GM08714 (cell line): ENCODE measurements around the gene UVRAG.

Source experiments
- H3K4me3 ChIP-seq: fragments of 200-500 bp; sonication (Bioruptor generic); 2 replicates; pipeline ENCODE4 v1.5.1; 2014; ENCODE audit warnings: mild to moderate bottlenecking, low read length, inconsistent platforms
- ZNF274 ChIP-seq: IDR thresholded peaks from 2 replicates; pipeline ENCODE4 v1.6.1; 2012; ENCODE audit warnings: mild to moderate bottlenecking, low read depth, low read length

UVRAG gene

DNA sequence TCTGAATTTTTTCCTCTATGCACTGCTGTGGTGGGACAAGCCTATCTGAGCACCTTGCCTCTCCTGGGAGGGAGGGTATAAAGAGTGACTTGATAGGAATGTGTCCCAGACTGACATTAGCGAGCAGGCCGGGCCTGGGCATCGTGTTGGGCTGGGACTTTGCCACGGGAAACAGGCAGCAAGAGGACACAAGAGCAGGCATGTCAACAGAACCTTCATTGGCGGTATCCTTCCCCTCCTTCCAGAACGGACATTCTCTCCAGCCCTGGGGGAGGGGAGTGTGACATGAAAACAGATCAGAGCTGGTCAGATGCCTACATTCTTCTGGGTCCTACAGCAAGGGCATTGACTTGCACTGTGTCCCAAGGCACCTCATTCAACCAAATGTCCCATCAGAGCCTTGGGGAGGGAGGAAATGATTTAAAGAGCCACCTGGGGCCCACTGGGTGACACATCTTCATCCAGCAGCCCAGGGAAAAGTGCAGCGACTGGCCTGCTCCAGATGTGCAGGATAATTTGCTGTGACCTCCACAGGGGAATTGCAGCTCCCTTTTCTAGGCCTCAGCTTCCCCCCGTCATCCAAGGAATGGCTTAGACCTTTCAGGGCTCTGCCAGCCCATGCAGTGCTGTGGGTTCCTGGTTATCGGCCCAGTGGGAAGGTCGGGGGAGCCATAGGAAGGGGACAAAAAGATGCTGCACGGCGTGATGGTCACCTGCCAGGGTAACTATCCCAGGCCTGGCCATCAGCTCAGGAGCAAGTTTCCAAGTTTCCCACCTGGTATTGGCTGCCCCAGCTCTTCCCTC lies 21.8 kb upstream of the UVRAG start:
- no peak overlapping the region for H3K4me3 ChIP-seq
- no peak for TF ChIP-seq ZNF274

DNA sequence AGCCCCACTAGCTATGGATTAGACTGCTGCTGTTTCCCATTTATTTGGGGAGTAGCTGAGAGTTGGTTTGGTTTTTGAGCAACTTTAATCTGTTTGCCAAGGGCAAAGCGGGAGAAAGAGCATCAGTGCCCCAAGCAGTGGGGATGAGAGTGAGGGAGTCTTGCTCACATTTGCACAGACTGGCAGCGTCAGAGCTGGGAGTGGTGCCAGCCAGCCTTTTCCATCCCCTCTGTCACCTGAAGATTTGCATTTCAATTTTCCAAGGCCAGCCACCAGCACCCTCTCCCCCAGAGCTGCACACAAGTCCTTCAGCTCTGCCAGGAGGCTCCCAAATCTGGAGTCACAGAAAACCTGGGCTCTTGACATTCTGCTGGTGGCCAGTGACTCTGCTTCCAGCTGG lies 21.0 kb upstream of the UVRAG start:
- no peak overlapping the region for H3K4me3 ChIP-seq
- no peak for TF ChIP-seq ZNF274

DNA sequence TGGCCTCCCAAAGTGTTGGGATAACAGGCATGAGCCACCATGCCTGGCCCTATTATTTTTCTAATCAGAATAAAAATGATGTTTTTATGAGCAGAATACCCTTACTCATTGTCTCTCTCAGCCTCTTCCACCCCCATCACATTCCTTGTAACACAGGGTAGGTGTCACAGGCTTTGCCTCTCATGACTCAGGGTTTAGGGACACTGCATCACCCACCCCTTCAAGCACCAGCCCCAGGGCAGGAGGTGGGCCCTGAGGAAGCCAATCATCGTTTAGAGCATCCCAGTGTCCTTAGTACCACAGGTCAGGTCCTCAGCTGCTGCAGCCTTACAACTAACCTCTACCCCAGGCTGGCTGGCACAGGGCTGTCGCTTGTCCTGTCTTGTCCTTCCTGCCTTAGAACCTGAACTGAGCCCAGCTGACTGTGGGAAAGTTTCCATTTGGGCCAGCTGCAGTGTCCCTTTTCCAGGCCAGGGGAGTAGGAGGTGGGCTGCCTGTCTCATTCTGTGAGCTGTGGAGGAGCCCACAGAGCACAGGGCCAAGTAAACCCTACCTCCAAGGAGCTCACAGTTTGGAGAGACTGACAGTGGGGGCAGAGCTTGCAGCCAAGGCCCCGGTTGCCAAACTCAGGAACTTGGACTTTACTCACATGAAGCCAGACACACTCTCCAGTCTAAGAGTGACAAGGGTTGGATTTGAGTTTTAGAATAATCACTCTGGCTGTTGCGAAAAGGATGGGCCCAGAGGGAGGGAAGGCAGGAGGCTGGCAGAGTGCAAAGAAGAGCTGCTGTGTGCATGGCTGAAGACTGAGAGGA lies 19.5 kb upstream of the UVRAG start:
- TF ChIP-seq ZNF274, result no peak
- no peak overlapping the region for H3K4me3 ChIP-seq

DNA sequence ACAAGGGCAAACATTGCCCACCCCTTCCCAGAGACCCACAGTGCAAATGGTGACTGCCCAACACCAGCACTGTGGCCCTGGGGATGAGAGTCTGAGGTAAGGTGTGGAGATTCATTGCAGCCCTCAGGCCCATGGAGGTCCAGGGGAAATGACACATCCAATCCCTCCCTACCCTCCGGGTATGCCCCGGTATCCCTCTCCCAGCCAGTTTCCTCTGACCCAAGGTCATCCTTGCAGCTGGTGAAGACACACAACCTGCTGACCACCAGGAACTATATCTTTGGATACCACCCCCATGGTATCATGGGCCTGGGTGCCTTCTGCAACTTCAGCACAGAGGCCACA lies 18.9 kb upstream of the UVRAG start:
- no peak for TF ChIP-seq ZNF274
- H3K4me3 ChIP-seq, result no peak overlapping the region

DNA sequence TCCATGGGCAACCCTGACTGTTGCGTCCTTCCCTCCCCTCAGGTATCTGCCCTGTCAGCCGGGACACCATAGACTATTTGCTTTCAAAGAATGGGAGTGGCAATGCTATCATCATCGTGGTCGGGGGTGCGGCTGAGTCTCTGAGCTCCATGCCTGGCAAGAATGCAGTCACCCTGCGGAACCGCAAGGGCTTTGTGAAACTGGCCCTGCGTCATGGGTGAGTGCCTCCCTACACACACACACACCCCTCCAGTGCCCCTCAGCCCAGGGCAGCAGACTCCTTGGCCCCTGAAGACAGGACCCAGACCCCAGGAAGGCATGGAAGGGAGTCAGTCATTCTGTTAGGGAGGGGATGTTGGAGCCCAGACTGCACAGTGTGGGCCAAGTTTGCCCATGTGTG lies 17.9 kb upstream of the UVRAG start:
- no peak overlapping the region for H3K4me3 ChIP-seq
- TF ChIP-seq ZNF274, result no peak

DNA sequence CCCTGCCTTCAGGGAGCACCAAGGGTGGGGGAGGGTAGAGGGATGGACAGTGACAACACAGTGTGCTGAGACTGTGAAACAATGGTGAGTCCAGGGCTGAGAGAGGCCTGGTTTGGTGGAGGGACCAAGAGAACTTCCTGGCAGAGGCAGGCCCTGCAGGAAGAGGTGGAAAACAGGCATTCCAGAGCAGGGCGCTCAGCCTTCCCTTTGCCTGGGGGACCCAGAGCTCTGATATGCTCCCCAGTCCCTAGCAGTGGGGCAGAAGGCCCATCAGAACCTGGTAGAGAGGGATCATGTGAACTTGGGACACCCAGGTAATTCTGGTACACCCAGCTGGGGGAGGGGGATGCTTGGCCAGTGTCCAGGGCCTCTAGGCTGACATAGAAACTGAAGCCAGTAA lies 17.2 kb upstream of the UVRAG start:
- no peak for TF ChIP-seq ZNF274
- no peak overlapping the region for H3K4me3 ChIP-seq

DNA sequence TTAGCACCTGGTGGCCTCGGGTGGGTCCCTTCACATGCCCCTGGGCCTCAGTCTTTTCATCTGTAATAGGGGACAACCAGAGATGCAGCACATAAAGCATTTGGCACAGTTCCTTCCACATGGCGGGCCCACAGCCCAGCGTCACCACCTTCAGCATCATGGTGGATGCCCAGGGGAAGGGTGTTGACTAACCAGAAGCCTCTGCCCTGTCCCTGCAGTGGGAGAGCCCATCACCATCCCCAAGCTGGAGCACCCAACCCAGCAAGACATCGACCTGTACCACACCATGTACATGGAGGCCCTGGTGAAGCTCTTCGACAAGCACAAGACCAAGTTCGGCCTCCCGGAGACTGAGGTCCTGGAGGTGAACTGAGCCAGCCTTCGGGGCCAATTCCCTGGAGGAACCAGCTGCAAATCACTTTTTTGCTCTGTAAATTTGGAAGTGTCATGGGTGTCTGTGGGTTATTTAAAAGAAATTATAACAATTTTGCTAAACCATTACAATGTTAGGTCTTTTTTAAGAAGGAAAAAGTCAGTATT lies 14.8 kb upstream of the UVRAG start:
- TF ChIP-seq ZNF274, result no peak
- no peak overlapping the region for H3K4me3 ChIP-seq

DNA sequence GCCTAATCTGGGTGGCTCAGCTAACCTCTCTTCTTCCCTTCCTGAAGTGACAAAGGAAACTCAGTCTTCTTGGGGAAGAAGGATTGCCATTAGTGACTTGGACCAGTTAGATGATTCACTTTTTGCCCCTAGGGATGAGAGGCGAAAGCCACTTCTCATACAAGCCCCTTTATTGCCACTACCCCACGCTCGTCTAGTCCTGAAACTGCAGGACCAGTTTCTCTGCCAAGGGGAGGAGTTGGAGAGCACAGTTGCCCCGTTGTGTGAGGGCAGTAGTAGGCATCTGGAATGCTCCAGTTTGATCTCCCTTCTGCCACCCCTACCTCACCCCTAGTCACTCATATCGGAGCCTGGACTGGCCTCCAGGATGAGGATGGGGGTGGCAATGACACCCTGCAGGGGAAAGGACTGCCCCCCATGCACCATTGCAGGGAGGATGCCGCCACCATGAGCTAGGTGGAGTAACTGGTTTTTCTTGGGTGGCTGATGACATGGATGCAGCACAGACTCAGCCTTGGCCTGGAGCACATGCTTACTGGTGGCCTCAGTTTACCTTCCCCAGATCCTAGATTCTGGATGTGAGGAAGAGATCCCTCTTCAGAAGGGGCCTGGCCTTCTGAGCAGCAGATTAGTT lies 14.2 kb upstream of the UVRAG start:
- no peak for TF ChIP-seq ZNF274
- H3K4me3 ChIP-seq, result no peak overlapping the region

DNA sequence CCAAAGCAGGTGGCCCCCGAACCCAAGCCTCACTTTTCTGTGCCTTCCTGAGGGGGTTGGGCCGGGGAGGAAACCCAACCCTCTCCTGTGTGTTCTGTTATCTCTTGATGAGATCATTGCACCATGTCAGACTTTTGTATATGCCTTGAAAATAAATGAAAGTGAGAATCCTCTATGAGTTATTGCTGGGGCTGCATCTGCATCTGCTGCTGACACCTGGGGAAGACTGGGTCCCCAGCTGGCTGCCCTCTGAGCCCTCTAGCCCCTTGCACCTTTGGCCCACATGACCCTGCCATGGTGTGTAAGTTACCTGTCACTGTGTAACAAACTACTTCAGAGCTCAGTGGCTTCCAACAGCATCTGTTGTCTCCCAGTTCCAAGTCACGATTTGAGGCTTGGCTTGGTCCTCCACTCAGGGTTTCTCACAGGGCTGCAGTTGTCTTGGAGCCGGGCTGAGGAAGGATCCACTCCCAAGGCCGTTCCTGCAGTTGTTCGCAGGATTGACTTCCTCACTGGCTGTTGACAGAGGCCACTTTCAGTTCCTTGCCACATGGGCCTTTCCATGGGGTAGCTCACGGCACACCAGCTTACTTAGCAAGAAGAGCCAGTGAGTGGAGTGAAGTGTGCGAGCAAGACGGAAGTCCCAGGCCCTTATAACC lies 13.5 kb upstream of the UVRAG start:
- no peak for TF ChIP-seq ZNF274
- H3K4me3 ChIP-seq, result no peak overlapping the region

DNA sequence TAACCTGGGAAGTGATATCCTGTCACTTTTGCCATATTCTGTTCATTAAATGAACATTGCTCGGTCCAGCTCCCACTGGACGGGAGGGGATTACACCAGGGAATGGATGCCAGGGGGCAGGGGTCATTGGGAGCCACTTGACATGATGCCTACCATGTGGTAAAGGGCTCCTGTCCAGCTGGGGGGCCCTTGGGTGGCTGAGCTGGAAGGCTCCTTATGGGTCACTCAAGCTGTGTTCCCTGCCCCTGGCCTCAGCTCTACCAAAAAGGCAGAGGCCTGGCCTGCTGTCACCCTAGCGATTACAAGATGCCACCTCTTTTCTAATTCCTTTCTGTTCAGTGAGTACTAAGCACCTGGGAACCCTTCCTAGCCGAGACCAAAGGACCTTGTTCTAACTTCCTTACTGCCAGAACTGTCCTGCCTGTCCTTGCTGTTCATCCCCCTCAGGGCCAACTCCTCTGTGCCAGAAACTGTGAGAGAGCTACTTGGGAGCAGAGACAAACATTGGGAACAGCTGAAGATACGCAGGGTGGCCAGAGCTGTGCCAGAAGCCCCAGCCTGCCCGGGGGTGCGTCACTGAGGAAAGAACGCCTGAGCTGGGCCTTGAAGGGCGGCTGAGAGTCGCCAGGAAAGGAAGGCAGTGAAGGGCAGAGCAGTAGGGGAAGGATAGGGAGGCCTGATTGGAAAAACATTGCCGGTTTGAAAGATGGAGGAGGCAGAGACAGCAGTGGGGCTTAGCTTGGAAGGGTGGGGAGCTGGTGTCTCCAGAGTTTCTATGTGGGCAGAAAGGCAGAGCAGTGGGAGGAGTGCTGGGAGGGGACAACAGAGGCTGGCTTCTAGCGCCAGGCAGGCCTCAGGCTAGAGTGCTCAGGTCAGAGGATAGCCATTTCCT lies 12.7 kb upstream of the UVRAG start:
- no peak for TF ChIP-seq ZNF274

DNA sequence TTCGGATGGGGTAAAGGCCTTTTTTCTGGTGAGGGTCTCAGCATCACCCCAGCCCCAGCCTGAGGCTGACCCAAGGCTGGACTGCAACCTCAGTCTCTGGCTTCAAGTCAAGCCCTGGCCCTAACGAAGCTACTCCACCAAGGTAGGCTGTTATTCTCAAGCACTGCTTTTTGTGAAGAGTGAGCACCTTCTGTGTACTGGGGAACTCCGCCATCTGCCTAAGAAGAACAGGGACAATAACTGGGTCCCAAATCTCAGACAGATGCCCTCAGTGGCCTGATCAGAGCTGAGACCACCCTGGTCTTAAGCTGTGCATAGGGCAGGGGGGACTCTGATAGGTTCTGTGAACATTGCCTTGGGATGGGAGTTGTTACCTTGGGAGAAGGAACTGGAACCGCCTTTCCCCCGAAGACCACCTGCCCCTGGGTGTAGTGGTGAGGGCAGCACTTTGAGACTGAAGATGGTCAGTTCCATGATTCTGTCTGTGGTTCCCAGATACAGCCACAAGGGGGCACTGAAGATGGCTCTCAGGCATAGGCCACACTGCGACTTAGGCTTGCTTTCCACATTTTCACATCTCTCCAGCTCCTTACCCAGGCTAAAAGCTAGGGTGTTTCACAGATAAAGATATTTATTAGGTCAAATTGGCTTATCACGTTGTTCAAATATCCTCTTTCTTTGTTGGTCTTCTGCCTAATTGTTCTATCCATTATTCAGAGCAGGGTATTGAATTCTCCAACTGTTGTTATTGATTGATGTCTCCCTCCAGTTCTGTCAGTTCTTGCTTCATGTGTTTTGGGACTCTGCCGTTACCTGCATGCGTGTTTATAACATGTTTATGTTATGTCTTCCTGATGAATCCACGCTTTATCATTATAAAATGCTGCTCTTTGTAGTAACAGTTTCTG lies 11.8 kb upstream of the UVRAG start:
- no peak overlapping the region for H3K4me3 ChIP-seq
- no peak for TF ChIP-seq ZNF274

More for the DNA sequence above, 12.7 kb upstream of the UVRAG start:
- H3K4me3 ChIP-seq, result no peak overlapping the region

DNA sequence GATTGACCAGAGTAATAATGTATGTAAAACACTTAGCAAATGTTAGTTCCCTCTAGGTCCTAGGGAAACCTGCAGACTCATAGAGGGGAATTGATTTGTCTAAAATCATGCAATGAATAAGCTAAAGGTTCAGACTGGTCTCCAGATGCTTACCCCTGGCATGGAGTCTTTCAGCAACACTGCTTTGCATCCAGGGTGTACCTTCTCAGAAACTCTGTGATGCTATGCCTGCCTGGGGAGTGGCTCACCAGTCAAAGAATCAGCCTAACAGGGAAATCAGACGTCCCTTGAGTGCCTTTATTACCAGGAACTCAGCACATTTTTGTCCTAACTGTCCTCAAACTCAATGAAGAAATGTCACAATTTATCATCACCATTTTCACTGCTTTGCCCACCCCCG lies 5.9 kb upstream of the UVRAG start:
- no peak for TF ChIP-seq ZNF274
- H3K4me3 ChIP-seq, result no peak overlapping the region

DNA sequence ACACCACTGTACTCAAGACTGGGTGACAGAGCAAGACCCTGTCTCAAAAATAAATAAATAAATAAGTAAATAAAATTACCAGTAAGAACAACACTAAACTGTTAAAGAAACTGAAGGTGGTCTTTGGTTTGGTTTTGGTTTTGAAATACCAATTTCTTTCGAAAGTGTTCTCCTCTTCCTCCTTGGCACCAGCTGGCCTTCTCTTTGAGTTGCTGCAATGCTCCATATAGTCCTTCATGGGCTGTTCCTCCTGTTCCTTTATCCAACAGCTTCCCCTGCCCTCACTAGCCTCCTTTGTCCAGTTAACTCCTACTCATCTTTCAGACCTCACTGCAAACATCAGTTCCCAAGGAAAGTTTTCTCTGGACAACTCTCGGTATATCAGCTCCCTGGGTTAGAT lies 5.0 kb upstream of the UVRAG start:
- H3K4me3 ChIP-seq, result no peak overlapping the region
- no peak for TF ChIP-seq ZNF274
